K562 (cell line): ENCODE measurements around the gene CCDC93.

Source experiments
- DPF2 ChIP-seq: fragments of 450-650 bp; IDR thresholded peaks from 2 replicates; pipeline ENCODE4 v1.6.1; 2016
- EP400 ChIP-seq: fragments of 450-650 bp; IDR thresholded peaks from 2 replicates; pipeline ENCODE4 v1.6.1; 2017; ENCODE audit warnings: antibody characterized with exemption, mild to moderate bottlenecking, moderate library complexity
- HIVEP1 ChIP-seq: fragments of 250-450 bp; sonication (Bioruptor Pico); IDR thresholded peaks from 2 replicates; pipeline ENCODE4 v1.4.0; 2020; ENCODE audit warnings: mild to moderate bottlenecking
- HNRNPLL ChIP-seq: fragments of 200-400 bp; formaldehyde crosslinking; IDR thresholded peaks from 2 replicates; pipeline ENCODE4 v1.6.1; 2017; ENCODE audit warnings: low read length, low read depth, mild to moderate bottlenecking; ENCODE audit not compliant: poor library complexity, severe bottlenecking
- TSC22D4 ChIP-seq: fragments of 450-650 bp; IDR thresholded peaks from 2 replicates; pipeline ENCODE4 v1.6.1; 2016; ENCODE audit warnings: missing genetic modification characterization, missing biosample characterization, control low read depth
- ZNF121 ChIP-seq: sonication (generic); formaldehyde crosslinking; conservative IDR thresholded peaks from 2 replicates; pipeline ENCODE4 v1.8.0; 2022; ENCODE audit warnings: missing genetic modification reagents
- TF ChIP-seq, protein P1 (sequence below), 3 experiments: IDR thresholded peaks in 2 of 3; conservative IDR thresholded peaks in 1 of 3; 2 replicates each; pipeline ENCODE4 v1.5.1; 2011 to 2012; ENCODE audit warnings: low read length in 3 of 3, mild to moderate bottlenecking in 3 of 3, control low read depth in 2 of 3, improper control_type of control experiment in 1 of 3, inconsistent platforms in 1 of 3, low read depth in 1 of 3, mixed read lengths in 1 of 3, moderate library complexity in 1 of 3; ENCODE audit not compliant: insufficient read depth in 2 of 3

DNA sequence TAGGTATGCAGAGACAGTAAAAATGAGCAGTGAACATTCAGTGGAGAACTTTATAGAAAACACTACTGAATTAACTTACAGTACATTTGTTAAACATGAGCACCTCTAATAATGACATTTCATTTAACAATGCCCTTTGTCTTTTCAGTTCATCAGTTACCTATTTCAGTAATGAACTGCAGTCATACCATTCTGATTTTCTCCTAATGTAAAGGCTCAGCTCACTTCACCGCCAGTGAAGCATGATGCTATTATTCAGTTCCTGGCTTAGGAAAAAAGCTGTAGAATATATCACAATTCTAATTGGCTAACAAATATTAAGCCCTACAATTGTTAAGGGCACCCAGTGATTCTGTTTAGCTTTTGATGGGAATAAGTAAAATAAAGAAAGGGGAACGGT lies 37.1 kb upstream of the CCDC93 start:
- no peak for TF ChIP-seq TSC22D4 (tag)
- TF ChIP-seq HIVEP1 (CRISPR knock-in tag) = no peak
- TF ChIP-seq, protein P1, sequence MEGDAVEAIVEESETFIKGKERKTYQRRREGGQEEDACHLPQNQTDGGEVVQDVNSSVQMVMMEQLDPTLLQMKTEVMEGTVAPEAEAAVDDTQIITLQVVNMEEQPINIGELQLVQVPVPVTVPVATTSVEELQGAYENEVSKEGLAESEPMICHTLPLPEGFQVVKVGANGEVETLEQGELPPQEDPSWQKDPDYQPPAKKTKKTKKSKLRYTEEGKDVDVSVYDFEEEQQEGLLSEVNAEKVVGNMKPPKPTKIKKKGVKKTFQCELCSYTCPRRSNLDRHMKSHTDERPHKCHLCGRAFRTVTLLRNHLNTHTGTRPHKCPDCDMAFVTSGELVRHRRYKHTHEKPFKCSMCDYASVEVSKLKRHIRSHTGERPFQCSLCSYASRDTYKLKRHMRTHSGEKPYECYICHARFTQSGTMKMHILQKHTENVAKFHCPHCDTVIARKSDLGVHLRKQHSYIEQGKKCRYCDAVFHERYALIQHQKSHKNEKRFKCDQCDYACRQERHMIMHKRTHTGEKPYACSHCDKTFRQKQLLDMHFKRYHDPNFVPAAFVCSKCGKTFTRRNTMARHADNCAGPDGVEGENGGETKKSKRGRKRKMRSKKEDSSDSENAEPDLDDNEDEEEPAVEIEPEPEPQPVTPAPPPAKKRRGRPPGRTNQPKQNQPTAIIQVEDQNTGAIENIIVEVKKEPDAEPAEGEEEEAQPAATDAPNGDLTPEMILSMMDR (IDR thresholded peaks at IDR 0.05 in 2 of 3, conservative IDR thresholded peaks at IDR 0.05 in 1 of 3; ENCODE audit: insufficient read depth in 2 of 3, low read depth in 1 of 3, low read length in 3 of 3) = no peak
- TF ChIP-seq EP400 = no peak
- no peak for TF ChIP-seq ZNF121
- TF ChIP-seq HNRNPLL = no peak
- TF ChIP-seq DPF2 = no peak
